Measurements from ENCODE around the gene ZNF587.

DNA sequence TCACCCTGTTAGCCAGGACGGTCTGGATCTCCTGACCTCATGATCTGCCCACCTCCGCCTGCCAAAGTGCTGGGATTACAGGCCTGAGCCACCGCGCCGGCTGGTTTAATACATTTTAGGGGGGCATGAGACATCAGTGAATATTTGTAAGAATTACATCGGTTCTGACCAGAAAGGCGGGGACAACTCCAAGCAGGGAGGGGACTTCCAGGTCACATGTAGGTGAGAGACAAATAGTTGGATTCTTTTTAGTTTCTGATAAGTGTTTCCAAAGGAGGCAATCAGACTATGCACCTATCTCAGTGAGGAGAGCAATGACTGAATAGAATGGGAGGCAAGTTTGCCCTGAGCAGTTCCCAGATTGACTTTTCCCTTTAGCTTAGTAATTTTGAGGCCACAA lies 31.3 kb upstream of the ZNF587 start:
- TF ChIP-seq, protein P1, sequence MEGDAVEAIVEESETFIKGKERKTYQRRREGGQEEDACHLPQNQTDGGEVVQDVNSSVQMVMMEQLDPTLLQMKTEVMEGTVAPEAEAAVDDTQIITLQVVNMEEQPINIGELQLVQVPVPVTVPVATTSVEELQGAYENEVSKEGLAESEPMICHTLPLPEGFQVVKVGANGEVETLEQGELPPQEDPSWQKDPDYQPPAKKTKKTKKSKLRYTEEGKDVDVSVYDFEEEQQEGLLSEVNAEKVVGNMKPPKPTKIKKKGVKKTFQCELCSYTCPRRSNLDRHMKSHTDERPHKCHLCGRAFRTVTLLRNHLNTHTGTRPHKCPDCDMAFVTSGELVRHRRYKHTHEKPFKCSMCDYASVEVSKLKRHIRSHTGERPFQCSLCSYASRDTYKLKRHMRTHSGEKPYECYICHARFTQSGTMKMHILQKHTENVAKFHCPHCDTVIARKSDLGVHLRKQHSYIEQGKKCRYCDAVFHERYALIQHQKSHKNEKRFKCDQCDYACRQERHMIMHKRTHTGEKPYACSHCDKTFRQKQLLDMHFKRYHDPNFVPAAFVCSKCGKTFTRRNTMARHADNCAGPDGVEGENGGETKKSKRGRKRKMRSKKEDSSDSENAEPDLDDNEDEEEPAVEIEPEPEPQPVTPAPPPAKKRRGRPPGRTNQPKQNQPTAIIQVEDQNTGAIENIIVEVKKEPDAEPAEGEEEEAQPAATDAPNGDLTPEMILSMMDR (conservative IDR thresholded peaks at IDR 0.05; ENCODE audit: low read depth, low read length) = no peak
- TF ChIP-seq EZH2phosphoT487 (IDR thresholded peaks at IDR 0.05; ENCODE audit: borderline replicate concordance, low read length) = no peak
